PC-9 (cell line): ENCODE data around the gene ALG13. TPM values are rescaled to one million over a fixed set of nuclear protein-coding genes. Genes with fewer than 3 reads are reported as not detected.

Experiments
- BruUV-seq: library from RNA; stranded (reverse); fragments of 400-500 nt; replicated peaks from 2 replicates; lab custom pipeline; 2021; lab: Mats Ljungman, UMichigan
- CTCF ChIA-PET: fragments of 300-600 bp; sonication (Branson Sonifier 250); formaldehyde crosslinking; loops from one replicate; lab custom pipeline; 2022; ENCODE audit warnings: antibody characterized with exemption; lab: Charles Lee
- POLR2A ChIA-PET: fragments of 300-600 bp; sonication (Branson Sonifier 250); formaldehyde crosslinking; loops from one replicate; lab custom pipeline; 2022; ENCODE audit warnings: antibody characterized with exemption; ENCODE audit not compliant: unreplicated experiment; lab: Charles Lee
- DNase-seq, 2 experiments: peaks; one replicate each; pipeline versions ENCODE4 v3.0.0 to v3.0.0-alpha.2; 2015 to 2022; ENCODE audit warnings: mixed read lengths in 1 of 2
- H2AFZ ChIP-seq: fragments of 200-600 bp; sonication (generic); 2 replicates; pipeline ENCODE4 v1.8.1; 2017; ENCODE audit warnings: antibody characterized with exemption
- H3F3A ChIP-seq: fragments of 200-600 bp; sonication (generic); 2 replicates; pipeline ENCODE4 v1.8.1; 2017; ENCODE audit warnings: antibody characterized with exemption, mild to moderate bottlenecking, low read depth; ENCODE audit not compliant: insufficient read depth
- H3K27ac ChIP-seq: fragments of 200-600 bp; sonication (generic); 2 replicates; pipeline ENCODE4 v1.6.1; 2016; ENCODE audit warnings: mixed run types
- H3K27me3 ChIP-seq: fragments of 200-600 bp; sonication (generic); 2 replicates; pipeline ENCODE4 v1.6.1; 2016; ENCODE audit warnings: low read depth, mixed run types; ENCODE audit not compliant: insufficient read depth
- H3K36me3 ChIP-seq: fragments of 200-600 bp; sonication (generic); 2 replicates; pipeline ENCODE4 v1.6.1; 2016; ENCODE audit warnings: low read depth, mixed run types
- H3K4me1 ChIP-seq: fragments of 200-600 bp; sonication (generic); replicated peaks from 2 replicates; pipeline ENCODE4 v1.6.1; 2016; ENCODE audit warnings: mixed run types; ENCODE audit not compliant: insufficient read depth
- H3K4me2 ChIP-seq: fragments of 200-600 bp; sonication (generic); 2 replicates; pipeline ENCODE4 v1.6.1; 2017; ENCODE audit warnings: mixed run types
- H3K4me3 ChIP-seq: fragments of 200-600 bp; sonication (generic); 2 replicates; pipeline ENCODE4 v1.6.1; 2016; ENCODE audit warnings: mixed run types
- H3K79me2 ChIP-seq: fragments of 200-600 bp; sonication (generic); 2 replicates; pipeline ENCODE4 v1.6.1; 2017; ENCODE audit warnings: low read depth, mixed run types
- H3K9me2 ChIP-seq: fragments of 200-600 bp; sonication (generic); 2 replicates; pipeline ENCODE4 v1.8.1; 2017; ENCODE audit warnings: mild to moderate bottlenecking; ENCODE audit not compliant: insufficient read depth
- H3K9me3 ChIP-seq: fragments of 200-600 bp; sonication (generic); 2 replicates; pipeline ENCODE4 v1.8.1; 2016; ENCODE audit warnings: low read depth; ENCODE audit not compliant: insufficient read depth
- H4K20me1 ChIP-seq: fragments of 200-600 bp; sonication (generic); 2 replicates; pipeline ENCODE4 v1.8.1; 2017; ENCODE audit not compliant: insufficient read depth
- EZH2 ChIP-seq: fragments of 200-600 bp; sonication (generic); IDR thresholded peaks from 2 replicates; pipeline ENCODE4 v1.8.0; 2017; ENCODE audit warnings: antibody characterized with exemption, low read depth
- intact Hi-C: fragments of 100-400 bp; cut with micrococcal nuclease; formaldehyde crosslinking; loops from one replicate; pipeline ENCODE4 v1.10.0; 2022; ENCODE audit not compliant: unreplicated experiment
- total RNA-seq: library from RNA; stranded (reverse); gene quantifications from 2 replicates; pipeline ENCODE4 v1.2.3, GENCODE V29; 2021
- TF ChIP-seq, protein P1 (sequence below): fragments of 200-600 bp; sonication (generic); conservative IDR thresholded peaks from 2 replicates; pipeline ENCODE4 v1.6.1; 2017; ENCODE audit warnings: mixed run types, antibody characterized with exemption, mild to moderate bottlenecking, moderate library complexity

Gene ALG13
- total RNA-seq, 1 experiment from 2014 or later, result 50.2 TPM

DNA sequence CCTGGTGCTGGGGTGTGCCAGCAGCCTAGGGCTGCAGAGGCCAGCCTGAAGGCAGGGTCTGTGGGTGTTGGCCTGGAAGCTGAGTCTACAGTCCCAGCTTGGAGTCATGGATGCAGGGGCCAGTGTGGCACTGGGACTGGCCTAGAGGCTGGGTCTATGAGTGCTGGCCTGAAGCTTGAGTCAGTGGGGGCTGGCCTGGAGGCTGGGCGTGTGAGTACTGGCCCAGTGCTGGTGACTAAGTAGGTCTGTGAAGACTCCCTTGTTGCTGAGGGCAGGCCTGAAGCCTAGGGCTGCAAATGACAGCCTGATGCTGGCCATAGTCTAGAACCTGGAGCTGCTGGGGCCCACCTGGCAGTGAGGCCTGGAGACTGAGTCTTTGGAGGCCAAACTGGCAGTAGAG lies 31.3 kb upstream of the ALG13 start:
- no peaks in the 10 kb centered on the region for H3K4me1 ChIP-seq
- ChIA-PET CTCF (no interaction called here), POLR2A (interaction anchor here (0.5 kb wide), 1 partner anchor 116 kb away, joined by 7 read pairs; no protein-coding TSS in a partner anchor)
- H3K27ac ChIP-seq, result no peak overlapping the region
- no peak overlapping the region for H3K4me3 ChIP-seq
- no peaks in the 10 kb centered on the region for H3K9me2 ChIP-seq
- H3K27me3 ChIP-seq, result no peaks in the 10 kb centered on the region
- no peak overlapping the region for H2AFZ ChIP-seq
- H4K20me1 ChIP-seq, result no peaks in the 10 kb centered on the region
- intact Hi-C loops, result no loop called here
- TF ChIP-seq, protein P1, sequence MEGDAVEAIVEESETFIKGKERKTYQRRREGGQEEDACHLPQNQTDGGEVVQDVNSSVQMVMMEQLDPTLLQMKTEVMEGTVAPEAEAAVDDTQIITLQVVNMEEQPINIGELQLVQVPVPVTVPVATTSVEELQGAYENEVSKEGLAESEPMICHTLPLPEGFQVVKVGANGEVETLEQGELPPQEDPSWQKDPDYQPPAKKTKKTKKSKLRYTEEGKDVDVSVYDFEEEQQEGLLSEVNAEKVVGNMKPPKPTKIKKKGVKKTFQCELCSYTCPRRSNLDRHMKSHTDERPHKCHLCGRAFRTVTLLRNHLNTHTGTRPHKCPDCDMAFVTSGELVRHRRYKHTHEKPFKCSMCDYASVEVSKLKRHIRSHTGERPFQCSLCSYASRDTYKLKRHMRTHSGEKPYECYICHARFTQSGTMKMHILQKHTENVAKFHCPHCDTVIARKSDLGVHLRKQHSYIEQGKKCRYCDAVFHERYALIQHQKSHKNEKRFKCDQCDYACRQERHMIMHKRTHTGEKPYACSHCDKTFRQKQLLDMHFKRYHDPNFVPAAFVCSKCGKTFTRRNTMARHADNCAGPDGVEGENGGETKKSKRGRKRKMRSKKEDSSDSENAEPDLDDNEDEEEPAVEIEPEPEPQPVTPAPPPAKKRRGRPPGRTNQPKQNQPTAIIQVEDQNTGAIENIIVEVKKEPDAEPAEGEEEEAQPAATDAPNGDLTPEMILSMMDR, result no peak
- no peak for TF ChIP-seq EZH2
- H3F3A ChIP-seq, result no peaks in the 10 kb centered on the region
- no peaks in the 10 kb centered on the region for H3K9me3 ChIP-seq
- no peaks in the 10 kb centered on the region for H3K36me3 ChIP-seq
- no peak for DNase-seq
- no TSS peak for BruUV-seq
- H3K4me2 ChIP-seq, result no peak overlapping the region
- no peaks in the 10 kb centered on the region for H3K79me2 ChIP-seq

DNA sequence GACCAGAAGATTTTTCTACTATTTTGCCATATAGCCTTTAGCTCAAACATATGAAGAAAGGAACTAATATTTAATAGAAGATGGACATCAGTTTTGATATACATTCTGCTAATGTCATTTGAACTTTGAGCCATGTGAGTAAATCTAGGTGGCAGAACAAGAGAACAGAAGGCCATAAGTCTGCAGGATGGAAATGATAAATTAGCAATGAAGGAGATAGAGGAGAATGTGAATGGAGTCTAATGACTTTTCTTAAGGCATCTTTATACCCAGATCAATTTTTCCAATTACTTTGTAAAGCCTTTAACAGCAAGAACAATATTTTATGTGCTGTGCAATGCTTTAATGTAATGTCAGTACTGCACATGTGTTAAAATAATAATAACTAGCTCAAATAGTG lies 30.1 kb upstream of the ALG13 start:
- Histone ChIP-seq H3K79me2 (no peaks in the 10 kb centered on the region), H3K9me3 (no peaks in the 10 kb centered on the region), H3K27me3 (no peaks in the 10 kb centered on the region), H3K4me3 (no peak overlapping the region), H3K27ac (no peak overlapping the region), H3K36me3 (no peaks in the 10 kb centered on the region), H2AFZ (no peak overlapping the region), H3K4me1 (no peaks in the 10 kb centered on the region), H4K20me1 (no peaks in the 10 kb centered on the region), H3K9me2 (no peaks in the 10 kb centered on the region), H3F3A (no peaks in the 10 kb centered on the region), H3K4me2 (no peak overlapping the region)
- BruUV-seq, result no TSS peak
- intact Hi-C loops, result no loop called here
- CTCF ChIA-PET, result no interaction called here
- POLR2A ChIA-PET, result no interaction called here
- TF ChIP-seq, protein P1, result no peak
- TF ChIP-seq EZH2, result no peak
- no peak for DNase-seq

DNA sequence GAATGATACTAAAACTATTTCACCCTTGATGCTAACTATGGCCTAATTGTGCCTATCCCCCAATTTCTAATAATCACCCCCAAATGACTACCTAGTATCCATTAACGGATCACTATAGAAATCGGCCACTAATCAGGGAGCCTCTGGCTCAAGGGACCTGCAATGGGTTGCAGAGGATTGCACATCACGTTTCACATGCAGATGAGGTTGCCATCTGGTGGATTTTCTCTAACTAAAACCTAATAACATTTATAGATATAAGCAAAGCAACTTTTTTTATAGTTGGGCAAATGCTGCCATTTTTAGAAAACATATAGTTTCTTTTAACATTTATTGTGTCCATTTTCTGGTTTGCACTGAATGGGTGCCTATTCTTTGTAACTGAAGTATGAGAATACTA lies 28.3 kb upstream of the ALG13 start:
- Histone ChIP-seq H3K79me2 (no peaks in the 10 kb centered on the region), H3K4me1 (no peaks in the 10 kb centered on the region), H4K20me1 (no peaks in the 10 kb centered on the region), H3K4me2 (no peak overlapping the region), H3K4me3 (no peak overlapping the region), H3K9me3 (no peaks in the 10 kb centered on the region), H3K9me2 (no peaks in the 10 kb centered on the region), H2AFZ (no peak overlapping the region), H3K27me3 (no peaks in the 10 kb centered on the region), H3K36me3 (no peaks in the 10 kb centered on the region), H3F3A (no peaks in the 10 kb centered on the region), H3K27ac (no peak overlapping the region)
- ChIA-PET CTCF (no interaction called here), POLR2A (interaction anchor here (0.6 kb wide), 1 partner anchor 250 kb away, joined by 3 read pairs; no protein-coding TSS in a partner anchor)
- BruUV-seq, result no TSS peak
- no peak for TF ChIP-seq EZH2
- TF ChIP-seq, protein P1, result no peak
- intact Hi-C loops, result no loop called here
- no peak for DNase-seq
